Adrenal gland (tissue), 12 donors: ENCODE results near the gene XNDC1N. TPM values are rescaled to one million over a fixed set of nuclear protein-coding genes. Genes with fewer than 3 reads are reported as not detected.
"Not testable (repeated sequence)": the region's sequence is repeated elsewhere in the genome, so short reads cannot be mapped to it uniquely, and the experiment has no call there.

ENCODE experiments used
- DNase-seq, 7 donors: peaks; one replicate each; pipeline ENCODE4 v3.0.0-alpha.2; 2019 to 2020
- H3K27ac ChIP-seq, 5 donors: fragments of 200-600 bp; sonication (generic) in 4 of 5; 1 replicate in 3 of 5; 2 replicates in 2 of 5; pipeline versions ENCODE4 v1.5.1 to v1.8.0; 2016 to 2020; ENCODE audit warnings: mild to moderate bottlenecking in 1 of 5
- H3K27me3 ChIP-seq: fragments of 200-600 bp; 2 replicates; pipeline ENCODE4 v1.8.0; 2021
- H3K36me3 ChIP-seq, 2 donors: fragments of 200-600 bp; replicated peaks in 1 of 2; 1 replicate in 1 of 2; 2 replicates in 1 of 2; pipeline versions ENCODE4 v1.5.1 to v1.8.0; 2018 to 2022
- H3K4me1 ChIP-seq, 2 donors: fragments of 200-600 bp; replicated peaks in 1 of 2; 1 replicate in 1 of 2; 2 replicates in 1 of 2; pipeline versions ENCODE4 v1.5.1 to v1.8.0; 2018 to 2021
- H3K4me3 ChIP-seq, 4 donors: fragments of 200-600 bp; sonication (generic) in 3 of 4; one replicate each; pipeline ENCODE4 v1.5.1; 2016 to 2018
- H3K9me3 ChIP-seq, 3 donors: fragments of 200-600 bp; sonication (generic) in 1 of 3; replicated peaks in 1 of 3; 1 replicate in 2 of 3; 2 replicates in 1 of 3; pipeline versions ENCODE4 v1.5.1 to v1.8.0; 2016 to 2021
- CTCF ChIP-seq, 6 experiments: fragments of 450-650 bp in 4 of 6; fragments of 200-600 bp in 2 of 6; sonication (generic) in 1 of 6; IDR thresholded peaks; 1 replicate in 5 of 6; 2 replicates in 1 of 6; pipeline versions ENCODE4 v1.5.1 to v1.8.0; 2016 to 2021; ENCODE audit warnings: antibody characterized with exemption in 6 of 6, mild to moderate bottlenecking in 2 of 6, moderate library complexity in 1 of 6
- POLR2A ChIP-seq, 2 donors: fragments of 450-650 bp; IDR thresholded peaks; one replicate each; pipeline ENCODE4 v1.6.1; 2017; ENCODE audit warnings: antibody characterized with exemption in 2 of 2, mild to moderate bottlenecking in 2 of 2, moderate library complexity in 1 of 2
- WGBS, 4 donors: extraction: QIAGEN DNeasy Blood & Tissue Kit in 2 of 4; methylation state at CpG; one replicate each; pipeline versions ENCODE4 v1.1.5 to v1.1.7; 2013 to 2017; 5-methylcytosine and 5-hydroxymethylcytosine counted together
- intact Hi-C, 2 donors: fragments of 100-400 bp; cut with DNase I; formaldehyde crosslinking; loops; one replicate each; pipeline versions ENCODE4 v1.14.1 to v1.15.0; 2022 to 2023
- polyA plus RNA-seq, 3 donors: library from polyadenylated mRNA; stranded (reverse); fragments of 200-250 nt in 2 of 3; fragments of 350-450 nt in 1 of 3; fragmentation: Illumina TruSeq in 1 of 3; extraction: RNeasy Lipid Tissue Mini Kit (QIAGEN cat#74804) in 1 of 3; gene quantifications; one replicate each; pipeline ENCODE4 v1.2.3, GENCODE V29; 2013 to 2014
- total RNA-seq, 9 donors: library from RNA; depleted of rRNA in 4 of 9; stranded (reverse); fragments of >200 nt in 4 of 9; fragments of 120-200 nt in 1 of 9; fragmentation: NEBNext Ultra II Directional in 1 of 9; extraction: Animal tissue kit (Norgen Biotek cat#: 25700) in 1 of 9; gene quantifications; one replicate each; pipeline versions ENCODE4 v1.1.0 to v1.2.4, GENCODE V29; 2013 to 2023
- donor health status: healthy with polysubstance abuse.
- donor health status: Bipolar disorder and iron deficiency.
- donor health status: DM: yes; HTN: yes; CAD: no.
- donor health status: DM: no; HTN: no; CAD: no.
- donor health status: DM: no; HTN: no; CAD: no.
- donor health status: DM: yes; HTN: yes; CAD: no.

Gene XNDC1N
- total and polyA plus RNA-seq, 12 donors: 2.2 to 11.1 (median 5.9) TPM

GRCh38 chr11:71928737-71929443 lies 496 bp upstream of the XNDC1N start, which contains the start of gene RNF121:
TSS of gene RNF121 (plus strand) at chr11:71929046. CDS start at chr11:71929062, 16 bp downstream.
- Histone ChIP-seq H3K27me3 (no peaks in the 10 kb centered on the region), H3K27ac (peak within 1 kb of the TSS; percentile 22 to 90 (median 77)), H3K4me3 (peak within 1 kb of the TSS; percentile 25 to 88 (median 84)), H3K4me1 (peaks cover 13 to 43% of the 10 kb centered on the region in 2 donors), H3K9me3 (no peaks in the 10 kb centered on the region), H3K36me3 (no peaks in the 10 kb centered on the region)
- intact Hi-C loops: no loop called here
- WGBS, 4 donors: 0% methylated on average over 27 to 32 of the region's 32 CpGs
- peak in 1 of 2 donors; percentile 52 for TF ChIP-seq POLR2A (IDR thresholded peaks at IDR 0.05)
- TF ChIP-seq CTCF (IDR thresholded peaks at IDR 0.05): no peak
- peak; percentile 95 to 99 (median 98) for DNase-seq

GRCh38 chr11:71917646-71918140 lies 10.7 kb downstream of the XNDC1N start:
- TF ChIP-seq POLR2A (IDR thresholded peaks at IDR 0.05) (no peak), CTCF (IDR thresholded peaks at IDR 0.05) (no peak)
- Histone ChIP-seq H3K4me1 (no peaks in the 10 kb centered on the region), H3K9me3 (no peaks in the 10 kb centered on the region), H3K4me3 (no peak overlapping the region), H3K27ac (no peak overlapping the region), H3K36me3 (peaks cover 0 to 37% of the 10 kb centered on the region in 2 donors), H3K27me3 (no peaks in the 10 kb centered on the region)
- intact Hi-C loops: no loop called here
- no peak for DNase-seq
- WGBS, 4 donors: 91 to 95% (median 93%) methylated on average over 9 of the region's 9 CpGs

GRCh38 chr11:71914617-71915189 lies 13.7 kb downstream of the XNDC1N start:
- H3K4me3 ChIP-seq: no peak overlapping the region
- H3K36me3 ChIP-seq: peaks cover 0 to 33% of the 10 kb centered on the region in 2 donors
- H3K4me1 ChIP-seq: no peaks in the 10 kb centered on the region
- no peak for DNase-seq
- H3K27me3 ChIP-seq: no peaks in the 10 kb centered on the region
- intact Hi-C loops: no loop called here
- H3K9me3 ChIP-seq: no peaks in the 10 kb centered on the region
- TF ChIP-seq CTCF (IDR thresholded peaks at IDR 0.05) (no peak), POLR2A (IDR thresholded peaks at IDR 0.05) (no peak)
- WGBS, 4 donors: 89 to 97% (median 95%) methylated on average over 4 to 7 of the region's 7 CpGs
- H3K27ac ChIP-seq: no peak overlapping the region

GRCh38 chr11:71913756-71914526 lies 14.5 kb downstream of the XNDC1N start:
- Histone ChIP-seq H3K4me1 (no peaks in the 10 kb centered on the region), H3K27me3 (no peaks in the 10 kb centered on the region), H3K9me3 (no peaks in the 10 kb centered on the region), H3K36me3 (peaks cover 0 to 33% of the 10 kb centered on the region in 2 donors), H3K27ac (no peak overlapping the region), H3K4me3 (no peak overlapping the region)
- intact Hi-C loops: no loop called here
- DNase-seq: no peak
- TF ChIP-seq POLR2A (IDR thresholded peaks at IDR 0.05): no peak
- TF ChIP-seq CTCF (IDR thresholded peaks at IDR 0.05): no peak
- WGBS, 4 donors: 93 to 98% (median 94%) methylated on average over 5 of the region's 5 CpGs

- H3K4me3 ChIP-seq, H3K27ac ChIP-seq, DNase-seq, H3K9me3 ChIP-seq, intact Hi-C loops, H3K27me3 ChIP-seq, H3K4me1 ChIP-seq: not testable (repeated sequence)
- 93 to 98% (median 95%) methylated on average over 7 to 10 of the region's 10 CpGs for WGBS, 4 donors
- H3K36me3 ChIP-seq: peaks cover 0 to 26% of the 10 kb centered on the region in 2 donors
Measured at GRCh38 chr11:71911986-71912340, 16.4 kb downstream of the XNDC1N start.

- H3K27ac ChIP-seq, intact Hi-C loops, H3K27me3 ChIP-seq, H3K4me3 ChIP-seq, H3K4me1 ChIP-seq, DNase-seq, H3K9me3 ChIP-seq: not testable (repeated sequence)
- WGBS, 4 donors: 86 to 92% (median 90%) methylated on average over 10 of the region's 10 CpGs
- H3K36me3 ChIP-seq: peaks cover 0 to 26% of the 10 kb centered on the region in 2 donors
Measured at GRCh38 chr11:71911321-71911985, 16.9 kb downstream of the XNDC1N start.
